Ishikawa (cell line): Measurements from ENCODE around the gene ULBP2.

Source experiments
- CREB1 ChIP-seq: IDR thresholded peaks from 2 replicates; pipeline ENCODE4 v1.6.1; 2012; ENCODE audit warnings: low read depth
- EGR1 ChIP-seq: IDR thresholded peaks from 2 replicates; pipeline ENCODE4 v1.6.1; 2012
- EP300 ChIP-seq: IDR thresholded peaks from 2 replicates; pipeline ENCODE4 v1.6.1; 2012; ENCODE audit warnings: borderline replicate concordance
- FOXM1 ChIP-seq: IDR thresholded peaks from 2 replicates; pipeline ENCODE4 v1.6.1; 2012; ENCODE audit warnings: low read depth, borderline replicate concordance
- MAX ChIP-seq: IDR thresholded peaks from 2 replicates; pipeline ENCODE4 v1.6.1; 2012
- REST ChIP-seq: IDR thresholded peaks from 2 replicates; pipeline ENCODE4 v1.6.1; 2012; ENCODE audit warnings: low read depth, mild to moderate bottlenecking
- TAF1 ChIP-seq: IDR thresholded peaks from 2 replicates; pipeline ENCODE4 v1.6.1; 2012; ENCODE audit warnings: low read depth, mild to moderate bottlenecking
- TCF12 ChIP-seq: IDR thresholded peaks from 2 replicates; pipeline ENCODE4 v1.6.1; 2012; ENCODE audit warnings: low read depth
- USF1 ChIP-seq: IDR thresholded peaks from 2 replicates; pipeline ENCODE4 v1.6.1; 2012
- YY1 ChIP-seq: IDR thresholded peaks from 2 replicates; pipeline ENCODE4 v1.6.1; 2012; ENCODE audit warnings: low read depth

- TF ChIP-seq USF1 = no peak
- TF ChIP-seq TAF1 = no peak
- no peak for TF ChIP-seq TCF12
- TF ChIP-seq EGR1 = no peak
- no peak for TF ChIP-seq CREB1
- no peak for TF ChIP-seq MAX
- TF ChIP-seq YY1 = no peak
- TF ChIP-seq REST = no peak
- TF ChIP-seq EP300 = no peak
- no peak for TF ChIP-seq FOXM1
Observed at GRCh38 chr6:149901444-149902140, 40.2 kb upstream of the ULBP2 start.
